ENCODE measurements around the gene PSMB5. TPM values are rescaled to one million over a fixed set of nuclear protein-coding genes. Genes with fewer than 3 reads are reported as not detected.

The PSMB5 gene
- total and polyA plus RNA-seq, 2 experiments from 2014 or later: 124 to 326 TPM

DNA sequence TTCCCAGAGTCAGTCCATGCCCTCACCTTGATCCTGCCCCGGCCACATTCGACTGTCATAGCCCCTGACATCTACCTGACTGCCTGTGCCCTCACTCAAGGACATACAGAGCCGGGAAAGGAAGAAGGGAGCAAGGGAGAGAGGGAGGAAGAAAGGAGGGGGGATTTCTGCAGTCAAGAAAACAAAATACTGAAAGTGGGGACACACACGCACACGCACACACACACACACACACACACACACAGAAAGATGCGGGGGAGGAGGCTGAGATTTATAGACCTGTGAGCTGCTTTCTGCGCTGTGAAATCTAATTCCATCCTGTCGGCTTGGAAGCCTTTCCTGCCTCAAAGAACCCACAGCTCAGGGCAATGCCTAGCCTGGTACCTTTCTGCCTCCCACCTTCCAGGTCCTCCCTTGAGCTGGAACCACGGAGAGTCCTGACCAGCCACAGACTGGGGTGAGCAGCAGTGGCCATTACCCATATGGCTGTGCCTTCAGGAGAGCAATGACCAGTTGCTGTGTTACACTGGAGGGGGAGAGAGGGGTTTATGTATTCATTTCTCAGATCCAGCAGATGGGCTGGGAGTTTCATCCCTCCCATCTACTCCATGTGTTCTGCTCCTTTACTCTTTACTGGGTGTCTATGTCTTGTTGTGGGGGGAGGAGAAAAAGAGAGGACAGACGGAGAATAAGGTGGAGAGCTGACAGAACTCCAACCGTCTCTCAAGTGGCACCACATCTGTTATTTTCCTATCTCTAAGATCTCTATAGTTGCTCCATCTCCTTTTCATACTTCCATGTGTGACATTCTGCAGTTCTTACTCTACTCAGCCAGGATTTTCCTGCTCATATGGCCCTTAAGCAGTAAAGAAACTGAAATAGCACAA is 37.7 kb downstream of the PSMB5 start:
- TF ChIP-seq, protein P1, sequence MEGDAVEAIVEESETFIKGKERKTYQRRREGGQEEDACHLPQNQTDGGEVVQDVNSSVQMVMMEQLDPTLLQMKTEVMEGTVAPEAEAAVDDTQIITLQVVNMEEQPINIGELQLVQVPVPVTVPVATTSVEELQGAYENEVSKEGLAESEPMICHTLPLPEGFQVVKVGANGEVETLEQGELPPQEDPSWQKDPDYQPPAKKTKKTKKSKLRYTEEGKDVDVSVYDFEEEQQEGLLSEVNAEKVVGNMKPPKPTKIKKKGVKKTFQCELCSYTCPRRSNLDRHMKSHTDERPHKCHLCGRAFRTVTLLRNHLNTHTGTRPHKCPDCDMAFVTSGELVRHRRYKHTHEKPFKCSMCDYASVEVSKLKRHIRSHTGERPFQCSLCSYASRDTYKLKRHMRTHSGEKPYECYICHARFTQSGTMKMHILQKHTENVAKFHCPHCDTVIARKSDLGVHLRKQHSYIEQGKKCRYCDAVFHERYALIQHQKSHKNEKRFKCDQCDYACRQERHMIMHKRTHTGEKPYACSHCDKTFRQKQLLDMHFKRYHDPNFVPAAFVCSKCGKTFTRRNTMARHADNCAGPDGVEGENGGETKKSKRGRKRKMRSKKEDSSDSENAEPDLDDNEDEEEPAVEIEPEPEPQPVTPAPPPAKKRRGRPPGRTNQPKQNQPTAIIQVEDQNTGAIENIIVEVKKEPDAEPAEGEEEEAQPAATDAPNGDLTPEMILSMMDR (IDR thresholded peaks at IDR 0.05; ENCODE audit: low read depth, low read length): no peak
- H3K9me3 ChIP-seq (ENCODE audit: low read depth): no peaks in the 10 kb centered on the region
- no peak for DNase-seq (ENCODE audit: low read depth in 1 of 2, low spot score in 1 of 2)
- H3K4me3 ChIP-seq: no peak overlapping the region
- H3K36me3 ChIP-seq: no peaks in the 10 kb centered on the region
- H3K4me1 ChIP-seq (ENCODE audit: low read depth): peaks cover 9% of the 10 kb centered on the region
- H3K27ac ChIP-seq: no peak overlapping the region
- no peaks in the 10 kb centered on the region for H3K27me3 ChIP-seq

GRCh38 chr14:22995889-22996625 is 38.6 kb downstream of the PSMB5 start:
- Histone ChIP-seq H3K4me1 (ENCODE audit: low read depth) (peaks cover 9% of the 10 kb centered on the region), H3K27me3 (no peaks in the 10 kb centered on the region), H3K27ac (no peak overlapping the region), H3K4me3 (no peak overlapping the region), H3K9me3 (ENCODE audit: low read depth) (no peaks in the 10 kb centered on the region), H3K36me3 (no peaks in the 10 kb centered on the region)
- no peak for DNase-seq (ENCODE audit: low read depth in 1 of 2, low spot score in 1 of 2)
- TF ChIP-seq, protein P1 (IDR thresholded peaks at IDR 0.05; ENCODE audit: low read depth, low read length): no peak

- peak; percentile 49 to 76 for DNase-seq (ENCODE audit: low read depth in 1 of 2, low spot score in 1 of 2)
These were observed 39.9 kb downstream of the PSMB5 start for GRCh38 chr14:22994762-22995275.

DNA sequence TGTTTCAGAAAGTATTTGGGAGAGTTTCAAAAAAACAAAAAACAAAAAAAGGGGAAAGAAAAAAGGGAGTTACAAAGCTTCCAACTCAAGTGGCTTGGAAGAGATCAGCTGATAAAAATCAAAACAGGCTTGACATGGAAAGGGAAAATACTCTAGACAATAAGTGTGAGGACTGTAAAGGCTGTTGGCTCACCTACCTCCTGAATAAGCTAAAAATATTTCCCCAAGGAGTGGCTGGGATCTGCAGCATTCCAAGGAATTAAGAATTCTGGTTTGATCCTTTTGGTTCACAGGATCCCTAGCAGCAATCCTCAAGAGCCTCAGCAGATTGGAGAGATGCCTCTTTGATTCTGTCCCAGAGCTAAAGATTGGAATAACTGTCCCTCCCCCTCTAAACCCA is 41.2 kb downstream of the PSMB5 start:
- Histone ChIP-seq H3K4me1 (ENCODE audit: low read depth) (peaks cover 3% of the 10 kb centered on the region), H3K9me3 (ENCODE audit: low read depth) (no peaks in the 10 kb centered on the region), H3K4me3 (no peak overlapping the region), H3K36me3 (no peaks in the 10 kb centered on the region), H3K27ac (no peak overlapping the region), H3K27me3 (no peaks in the 10 kb centered on the region)
- TF ChIP-seq, protein P1 (IDR thresholded peaks at IDR 0.05; ENCODE audit: low read depth, low read length): no peak
- DNase-seq (ENCODE audit: low read depth in 1 of 2, low spot score in 1 of 2): no peak

More at GRCh38 chr14:22994762-22995275, 39.9 kb downstream of the PSMB5 start:
- TF ChIP-seq, protein P1 (IDR thresholded peaks at IDR 0.05; ENCODE audit: low read depth, low read length): peak; percentile 66
- H3K4me1 ChIP-seq (ENCODE audit: low read depth): peaks cover 6% of the 10 kb centered on the region
- H3K9me3 ChIP-seq (ENCODE audit: low read depth): no peaks in the 10 kb centered on the region
- H3K36me3 ChIP-seq: no peaks in the 10 kb centered on the region
- H3K27ac ChIP-seq: no peak overlapping the region
- no peaks in the 10 kb centered on the region for H3K27me3 ChIP-seq
- no peak overlapping the region for H3K4me3 ChIP-seq

DNA sequence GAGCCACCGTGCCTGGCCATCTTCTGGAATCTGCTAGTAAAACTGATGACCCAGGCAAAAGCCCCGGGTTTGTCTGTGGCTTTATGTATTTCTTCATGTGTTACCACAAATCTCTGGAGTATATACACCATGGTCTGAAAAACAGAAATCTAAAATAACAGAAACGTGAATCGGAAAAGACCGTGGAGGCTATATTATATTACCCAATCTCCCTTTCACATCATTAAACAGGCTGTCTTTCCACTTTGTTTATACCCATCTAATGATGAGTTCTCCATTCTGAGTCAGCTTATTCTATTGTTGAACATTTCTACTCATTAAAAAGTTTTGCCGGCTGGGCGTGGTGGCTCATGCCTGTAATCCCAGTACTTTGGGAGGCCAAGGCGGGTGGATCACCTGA is 42.8 kb downstream of the PSMB5 start:
- H3K4me3 ChIP-seq: no peak overlapping the region
- H3K4me1 ChIP-seq (ENCODE audit: low read depth): peaks cover 3% of the 10 kb centered on the region
- no peak overlapping the region for H3K27ac ChIP-seq
- H3K9me3 ChIP-seq (ENCODE audit: low read depth): no peaks in the 10 kb centered on the region
- no peaks in the 10 kb centered on the region for H3K36me3 ChIP-seq
- H3K27me3 ChIP-seq: no peaks in the 10 kb centered on the region
- TF ChIP-seq, protein P1 (IDR thresholded peaks at IDR 0.05; ENCODE audit: low read depth, low read length): no peak
- DNase-seq (ENCODE audit: low read depth in 1 of 2, low spot score in 1 of 2): no peak
